C4-2B (cell line): ENCODE measurements around the gene XAGE3.
"Not testable (repeated sequence)": the region's sequence is repeated elsewhere in the genome, so short reads cannot be mapped to it uniquely, and the experiment has no call there.

ENCODE experiments used
- CTCF ChIP-seq: fragments of 450-650 bp; conservative IDR thresholded peaks from 2 replicates; pipeline ENCODE4 v1.5.1; 2017; ENCODE audit warnings: mild to moderate bottlenecking
- ZFX ChIP-seq: fragments of 450-650 bp; IDR thresholded peaks from 2 replicates; pipeline ENCODE4 v1.6.1; 2017

DNA sequence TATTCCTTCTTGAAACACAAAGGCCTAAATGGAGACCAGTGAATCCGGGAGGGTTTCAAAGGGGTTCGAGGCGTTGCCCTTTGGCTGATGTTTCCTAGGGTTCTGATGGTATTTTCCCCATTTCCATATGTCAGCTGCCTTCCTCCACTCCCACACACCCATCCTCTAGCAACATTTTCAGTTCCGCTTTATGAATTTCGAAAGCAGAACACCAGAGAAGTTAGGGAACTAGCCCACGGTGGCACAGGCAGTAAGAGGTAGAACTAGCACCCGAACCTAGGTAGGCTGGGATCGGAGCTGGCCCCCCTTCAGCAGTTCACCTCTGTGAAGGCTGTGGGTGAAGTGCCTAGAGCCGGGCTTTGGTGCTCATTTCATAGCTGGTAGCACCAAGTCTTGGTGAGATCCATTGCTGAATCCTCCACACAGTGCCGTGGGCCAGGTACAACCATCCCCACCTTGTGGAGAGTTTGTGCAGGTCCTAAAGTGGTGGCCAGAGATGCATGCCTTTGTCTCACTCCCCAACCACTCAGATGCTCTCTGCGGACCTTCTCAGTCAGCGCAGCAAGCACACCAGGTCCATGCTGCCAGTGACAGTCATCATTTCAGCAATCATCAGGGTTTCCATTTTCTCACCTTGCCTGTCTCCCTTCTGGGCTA lies 41.6 kb upstream of the XAGE3 start:
- TF ChIP-seq CTCF, ZFX: not testable (repeated sequence)
